Thyroid gland (tissue), 4 donors: ENCODE measurements around the gene OSCAR.

Source experiments
- CTCF ChIP-seq, 6 experiments: fragments of 200-600 bp in 3 of 6; fragments of 450-650 bp in 3 of 6; sonication (generic) in 3 of 6; IDR thresholded peaks; one replicate each; pipeline ENCODE4 v1.5.1; 2016 to 2019; ENCODE audit warnings: antibody characterized with exemption in 6 of 6, mild to moderate bottlenecking in 2 of 6, inconsistent platforms in 1 of 6, moderate library complexity in 1 of 6
- POLR2A ChIP-seq, 2 donors: fragments of 450-650 bp; IDR thresholded peaks; one replicate each; pipeline ENCODE4 v1.6.1; 2017; ENCODE audit warnings: antibody characterized with exemption in 2 of 2, mild to moderate bottlenecking in 2 of 2, moderate library complexity in 1 of 2

DNA sequence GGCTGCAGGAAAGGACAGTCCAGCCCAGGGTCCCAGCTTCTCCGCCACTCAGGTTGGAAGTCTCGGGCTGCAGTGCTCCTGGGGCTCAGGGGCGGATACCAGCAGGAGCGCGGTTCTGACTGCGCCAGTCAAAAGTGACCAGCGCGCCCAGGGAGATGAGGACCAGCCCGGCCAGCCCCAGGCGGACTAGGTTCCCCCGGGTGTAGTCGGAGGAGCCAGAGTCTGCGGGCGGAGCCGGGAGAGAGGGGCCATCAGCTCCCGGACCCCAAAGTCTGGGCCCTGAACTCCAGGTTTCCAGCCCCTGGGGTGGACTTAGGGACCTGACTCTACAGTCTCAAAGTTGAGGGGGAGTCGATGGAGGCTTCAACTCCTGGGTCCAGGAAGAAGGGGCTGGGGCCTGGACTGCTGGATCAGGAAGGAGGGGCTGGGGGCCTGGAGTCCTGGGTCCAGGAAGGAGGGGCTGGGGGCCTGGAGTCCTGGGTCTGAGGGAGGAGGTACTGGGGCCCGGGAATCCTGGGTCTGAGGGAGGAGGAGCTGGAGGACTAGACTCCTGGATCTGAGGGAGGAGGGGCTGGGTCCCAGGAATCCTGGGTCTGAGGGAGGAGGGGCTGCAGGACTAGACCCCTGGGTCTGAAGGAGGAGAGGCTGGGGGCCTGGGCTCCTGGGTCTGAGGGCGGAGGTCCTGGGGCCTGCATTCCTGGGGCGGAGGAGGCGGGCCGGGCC, 5.3 kb downstream of the OSCAR start:
- TF ChIP-seq CTCF (IDR thresholded peaks at IDR 0.05) (no peak), POLR2A (IDR thresholded peaks at IDR 0.05) (no peak)
